Measurements from ENCODE around the gene TRMT2A.

TRMT2A gene

DNA sequence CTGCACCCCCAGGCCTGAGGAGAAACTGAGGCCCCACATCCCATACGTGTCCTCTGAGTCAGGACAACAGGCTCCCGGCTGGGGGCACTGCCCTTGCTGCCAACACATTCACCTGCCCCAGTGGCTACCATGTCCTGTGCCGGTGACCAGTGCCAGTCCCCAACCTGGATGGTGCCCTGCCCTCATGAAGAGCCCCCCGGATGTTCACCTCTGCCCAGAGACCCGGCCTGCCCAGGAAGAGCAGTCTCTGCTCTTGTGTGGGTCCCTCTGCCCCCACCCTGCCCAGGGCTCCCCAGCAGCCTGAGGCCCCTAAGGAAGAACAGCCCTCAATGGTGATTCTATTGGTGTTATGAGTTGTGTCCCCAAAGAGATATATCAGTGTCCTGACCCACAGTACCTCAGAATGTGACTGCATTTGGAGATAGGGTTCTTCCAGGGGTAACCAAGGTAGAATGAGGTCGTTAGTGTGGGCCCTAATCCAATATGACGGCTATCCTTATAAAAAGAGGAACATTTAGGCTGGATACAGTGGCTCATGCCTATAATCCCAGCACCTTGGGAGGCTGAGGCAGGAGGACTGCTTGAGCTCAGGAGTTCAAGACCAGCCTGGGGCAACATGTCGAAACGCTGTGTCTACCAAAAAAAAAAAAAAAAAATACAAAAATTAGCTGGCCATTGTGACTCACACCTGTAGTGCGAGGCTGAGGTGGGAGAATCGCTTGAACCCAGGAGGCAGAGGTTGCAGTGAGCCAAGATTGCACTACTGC lies 50.2 kb downstream of the TRMT2A start:
- TF ChIP-seq, protein P1, sequence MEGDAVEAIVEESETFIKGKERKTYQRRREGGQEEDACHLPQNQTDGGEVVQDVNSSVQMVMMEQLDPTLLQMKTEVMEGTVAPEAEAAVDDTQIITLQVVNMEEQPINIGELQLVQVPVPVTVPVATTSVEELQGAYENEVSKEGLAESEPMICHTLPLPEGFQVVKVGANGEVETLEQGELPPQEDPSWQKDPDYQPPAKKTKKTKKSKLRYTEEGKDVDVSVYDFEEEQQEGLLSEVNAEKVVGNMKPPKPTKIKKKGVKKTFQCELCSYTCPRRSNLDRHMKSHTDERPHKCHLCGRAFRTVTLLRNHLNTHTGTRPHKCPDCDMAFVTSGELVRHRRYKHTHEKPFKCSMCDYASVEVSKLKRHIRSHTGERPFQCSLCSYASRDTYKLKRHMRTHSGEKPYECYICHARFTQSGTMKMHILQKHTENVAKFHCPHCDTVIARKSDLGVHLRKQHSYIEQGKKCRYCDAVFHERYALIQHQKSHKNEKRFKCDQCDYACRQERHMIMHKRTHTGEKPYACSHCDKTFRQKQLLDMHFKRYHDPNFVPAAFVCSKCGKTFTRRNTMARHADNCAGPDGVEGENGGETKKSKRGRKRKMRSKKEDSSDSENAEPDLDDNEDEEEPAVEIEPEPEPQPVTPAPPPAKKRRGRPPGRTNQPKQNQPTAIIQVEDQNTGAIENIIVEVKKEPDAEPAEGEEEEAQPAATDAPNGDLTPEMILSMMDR (IDR thresholded peaks at IDR 0.05; ENCODE audit: extremely low read depth, insufficient read depth, missing control alignments), result no peak
- no peak for DNase-seq (ENCODE audit: low spot score)
- in situ Hi-C loops (cut with MboI; ENCODE audit: low pct_unique_long_range_greater_than_20kb, low sequenced_read_pairs, unreplicated experiment), result no loop called here

DNA sequence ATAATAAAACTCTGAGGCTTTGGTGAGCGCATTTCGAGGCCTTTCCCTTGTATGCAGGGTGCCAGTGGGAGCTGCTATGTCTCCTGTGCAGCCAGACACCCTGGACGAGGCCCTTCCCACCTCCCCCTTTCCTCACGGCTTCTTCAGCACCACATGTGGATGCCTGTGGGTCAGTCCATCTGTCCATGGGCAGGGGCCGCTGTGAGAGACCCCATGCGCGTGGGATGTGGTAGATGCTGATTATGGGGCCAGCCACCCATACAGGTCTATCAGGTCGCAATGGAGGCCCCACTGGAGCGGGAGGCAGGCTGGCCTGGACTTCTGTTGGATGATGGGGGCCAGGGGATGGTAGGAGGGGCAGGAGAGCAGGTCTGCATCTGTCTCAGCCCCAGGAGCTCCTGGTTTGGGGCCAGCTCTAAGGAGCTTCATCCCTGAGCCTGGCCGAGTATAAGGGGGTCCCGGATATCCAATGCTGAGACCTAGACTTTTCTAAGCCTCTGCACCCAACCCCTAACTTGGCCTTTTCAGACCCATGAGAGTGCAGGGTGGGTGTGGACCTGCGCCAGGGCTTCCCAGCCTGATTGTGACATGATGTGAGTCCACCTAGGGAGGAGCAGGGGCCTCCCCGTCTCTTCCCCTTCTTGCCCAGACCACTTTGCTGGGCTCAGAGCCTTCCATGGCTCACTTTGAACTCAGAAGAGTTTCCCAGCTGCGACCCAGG lies 51.0 kb downstream of the TRMT2A start:
- TF ChIP-seq, protein P1 (IDR thresholded peaks at IDR 0.05; ENCODE audit: extremely low read depth, insufficient read depth, missing control alignments), result no peak
- DNase-seq (ENCODE audit: low spot score), result no peak
- in situ Hi-C loops (cut with MboI; ENCODE audit: low pct_unique_long_range_greater_than_20kb, low sequenced_read_pairs, unreplicated experiment), result no loop called here

DNA sequence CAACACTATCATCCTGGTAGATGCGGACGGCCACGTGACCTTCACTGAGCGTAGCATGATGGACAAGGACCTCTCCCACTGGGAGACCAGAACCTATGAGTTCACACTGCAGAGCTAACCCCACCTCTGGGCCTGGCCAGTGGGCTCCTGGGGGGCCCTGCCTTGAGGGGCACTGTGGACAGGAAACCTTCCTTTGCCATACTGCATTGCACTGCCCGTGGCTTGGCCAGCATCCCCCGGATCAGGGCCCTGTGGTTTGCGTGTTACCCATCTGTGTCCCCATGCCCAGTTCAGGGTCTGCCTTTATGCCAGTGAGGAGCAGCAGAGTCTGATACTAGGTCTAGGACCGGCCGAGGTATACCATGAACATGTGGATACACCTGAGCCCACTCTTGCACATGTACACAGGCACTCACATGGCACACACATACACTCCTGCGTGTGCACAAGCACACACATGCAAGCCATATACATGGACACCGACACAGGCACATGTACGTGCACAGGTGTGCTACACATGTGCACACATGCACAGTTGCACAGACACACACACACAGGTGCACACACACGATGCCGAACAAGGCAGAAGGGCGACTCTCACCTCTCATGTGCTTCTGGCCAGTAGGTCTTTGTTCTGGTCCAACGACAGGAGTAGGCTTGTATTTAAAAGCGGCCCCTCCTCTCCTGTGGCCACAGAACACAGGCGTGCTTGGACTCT lies 52.3 kb downstream of the TRMT2A start:
- TF ChIP-seq, protein P1 (IDR thresholded peaks at IDR 0.05; ENCODE audit: extremely low read depth, insufficient read depth, missing control alignments), result no peak
- no peak for DNase-seq (ENCODE audit: low spot score)
- in situ Hi-C loops (cut with MboI; ENCODE audit: low pct_unique_long_range_greater_than_20kb, low sequenced_read_pairs, unreplicated experiment), result no loop called here

DNA sequence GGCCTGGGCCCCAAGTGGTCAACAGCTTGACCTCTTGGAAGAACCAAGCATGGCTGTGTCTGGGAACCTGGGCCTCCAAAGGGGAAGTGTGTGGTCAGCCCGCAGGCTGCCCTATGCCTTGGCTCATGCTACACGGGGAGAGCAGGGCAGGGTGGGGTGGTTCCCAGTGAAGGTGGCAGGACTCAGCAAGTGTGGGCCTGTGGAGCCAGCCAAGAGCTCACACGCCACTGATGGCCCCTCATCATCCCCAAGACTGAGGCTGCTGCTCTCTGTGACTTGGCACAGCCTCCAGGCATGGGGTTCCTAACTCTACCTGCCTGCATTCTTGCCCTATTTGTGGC lies 52.9 kb downstream of the TRMT2A start:
- TF ChIP-seq, protein P1 (IDR thresholded peaks at IDR 0.05; ENCODE audit: extremely low read depth, insufficient read depth, missing control alignments), result no peak
- in situ Hi-C loops (cut with MboI; ENCODE audit: low pct_unique_long_range_greater_than_20kb, low sequenced_read_pairs, unreplicated experiment), result no loop called here

DNA sequence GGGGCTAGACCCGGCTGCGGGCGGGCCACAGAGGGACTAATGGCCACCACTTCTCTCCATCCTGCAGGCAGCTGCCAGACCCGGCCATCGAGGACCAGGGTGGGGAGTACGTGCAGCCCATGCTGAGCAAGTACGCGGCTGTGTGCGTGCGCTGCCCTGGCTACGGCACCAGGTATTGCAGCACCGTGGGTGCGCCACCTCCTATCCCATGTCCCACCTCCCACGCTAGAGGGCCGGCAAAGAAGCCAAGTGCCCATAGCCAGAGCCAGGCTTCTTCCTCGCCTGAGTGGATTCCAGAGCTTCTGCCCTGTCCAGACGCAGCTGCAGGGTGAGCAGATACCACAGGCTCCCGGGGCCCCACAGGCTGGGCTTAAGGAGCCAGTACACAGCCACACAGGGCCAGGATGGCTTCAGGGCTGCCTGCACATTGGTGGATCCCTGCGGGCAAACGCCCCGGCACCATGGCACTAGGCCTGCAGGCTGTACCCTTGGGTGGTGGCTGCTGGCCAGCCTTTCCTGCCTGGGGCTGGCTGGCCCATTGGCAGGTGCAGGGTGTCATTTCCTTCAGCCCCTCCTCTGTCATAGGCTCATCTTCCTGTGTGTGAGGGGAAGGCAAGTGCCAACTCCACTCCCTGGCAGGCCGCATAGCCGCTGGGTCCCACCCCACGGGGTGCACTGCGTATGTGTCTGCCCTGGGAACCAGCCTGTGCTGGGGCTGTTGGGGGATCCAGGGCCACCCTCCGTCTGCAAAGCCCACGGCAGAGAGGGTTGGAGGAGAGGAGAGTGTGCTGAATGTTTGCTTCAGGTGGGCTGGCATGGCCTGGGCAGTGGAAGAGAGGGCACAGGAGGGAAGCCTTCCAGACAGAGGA lies 53.5 kb downstream of the TRMT2A start:
- in situ Hi-C loops (cut with MboI; ENCODE audit: low pct_unique_long_range_greater_than_20kb, low sequenced_read_pairs, unreplicated experiment), result no loop called here
- DNase-seq (ENCODE audit: low spot score), result no peak
- TF ChIP-seq, protein P1 (IDR thresholded peaks at IDR 0.05; ENCODE audit: extremely low read depth, insufficient read depth, missing control alignments), result no peak

More for the DNA sequence above, 52.9 kb downstream of the TRMT2A start:
- DNase-seq (ENCODE audit: low spot score), result no peak

DNA sequence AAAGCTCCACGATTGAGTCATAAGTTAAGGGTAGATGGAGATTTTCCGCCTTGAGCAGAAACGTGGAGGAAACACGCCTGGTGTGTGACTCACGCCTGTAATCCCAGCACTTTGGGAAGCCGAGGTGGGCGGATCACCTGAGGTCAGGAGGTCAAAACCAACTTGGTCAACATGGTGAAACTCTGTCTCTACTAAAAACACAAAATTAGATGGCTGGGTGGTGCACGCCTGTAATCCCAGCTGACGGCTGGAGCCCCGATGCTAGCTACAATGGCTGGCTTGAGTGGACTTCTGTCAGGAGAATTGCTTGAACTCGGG lies 54.3 kb downstream of the TRMT2A start:
- in situ Hi-C loops (cut with MboI; ENCODE audit: low pct_unique_long_range_greater_than_20kb, low sequenced_read_pairs, unreplicated experiment), result no loop called here
- no peak for DNase-seq (ENCODE audit: low spot score)
- TF ChIP-seq, protein P1 (IDR thresholded peaks at IDR 0.05; ENCODE audit: extremely low read depth, insufficient read depth, missing control alignments), result no peak

All from GM13977 (cell line).